Measurements from ENCODE around the gene OPCML.

The OPCML gene

GRCh38 chr11:133047771-133048115 lies 484.6 kb downstream of the OPCML start:
- no peak overlapping the region for H3K27ac ChIP-seq
- ChIA-PET POLR2A (ENCODE audit: low non-redundant PET) (no interaction called here), CTCF (no interaction called here)
- TF ChIP-seq CTCF (conservative IDR thresholded peaks at IDR 0.05; ENCODE audit: low read depth): no peak
- no peak for DNase-seq (ENCODE audit: low spot score)

GRCh38 chr11:133047036-133047770 lies 485.1 kb downstream of the OPCML start:
- ChIA-PET POLR2A (ENCODE audit: low non-redundant PET) (no interaction called here), CTCF (no interaction called here)
- TF ChIP-seq CTCF (conservative IDR thresholded peaks at IDR 0.05; ENCODE audit: low read depth): no peak
- no peak overlapping the region for H3K27ac ChIP-seq
- DNase-seq (ENCODE audit: low spot score): no peak

GRCh38 chr11:133046252-133046651 lies 486.0 kb downstream of the OPCML start:
- TF ChIP-seq CTCF (conservative IDR thresholded peaks at IDR 0.05; ENCODE audit: low read depth): no peak
- DNase-seq (ENCODE audit: low spot score): no peak
- ChIA-PET POLR2A (ENCODE audit: low non-redundant PET) (no interaction called here), CTCF (interaction anchor here (0.6 kb wide), 1 partner anchor 18 kb away, joined by 3 read pairs; no protein-coding TSS in a partner anchor)
- H3K27ac ChIP-seq: no peak overlapping the region

GRCh38 chr11:133041928-133042882 lies 490.1 kb downstream of the OPCML start:
- no peak for TF ChIP-seq CTCF (conservative IDR thresholded peaks at IDR 0.05; ENCODE audit: low read depth)
- no peak overlapping the region for H3K27ac ChIP-seq
- POLR2A ChIA-PET (ENCODE audit: low non-redundant PET): interaction anchor here (0.6 kb wide), 1 partner anchor 203 kb away, joined by 4 read pairs; no protein-coding TSS in a partner anchor
- CTCF ChIA-PET: interaction anchor here (0.7 kb wide), 1 partner anchor 1723 kb away, joined by 3 read pairs; no protein-coding TSS in a partner anchor
- DNase-seq (ENCODE audit: low spot score): no peak

- H3K27ac ChIP-seq: no peak overlapping the region
- TF ChIP-seq CTCF (conservative IDR thresholded peaks at IDR 0.05; ENCODE audit: low read depth): no peak
- DNase-seq (ENCODE audit: low spot score): no peak
- ChIA-PET POLR2A (ENCODE audit: low non-redundant PET) (no interaction called here), CTCF (no interaction called here)
Observed at GRCh38 chr11:133041181-133041580, 491.1 kb downstream of the OPCML start.

GRCh38 chr11:133040289-133040900 lies 491.9 kb downstream of the OPCML start:
- CTCF ChIA-PET: no interaction called here
- DNase-seq (ENCODE audit: low spot score): no peak
- TF ChIP-seq CTCF (conservative IDR thresholded peaks at IDR 0.05; ENCODE audit: low read depth): no peak
- POLR2A ChIA-PET (ENCODE audit: low non-redundant PET): no interaction called here
- H3K27ac ChIP-seq: no peak overlapping the region
